GM21360 (cell line): ENCODE results near the gene NUP155.
"Not testable (repeated sequence)": the region's sequence is repeated elsewhere in the genome, so short reads cannot be mapped to it uniquely, and the experiment has no call there.

ENCODE experiments used
- ATAC-seq: cut with Tn5 transposase; IDR thresholded peaks from one replicate; pipeline ENCODE4 v1.9.1; 2021; ENCODE audit warnings: mild to moderate bottlenecking, moderate library complexity; ENCODE audit not compliant: unreplicated experiment

Gene NUP155

GRCh38 chr5:37370864-37371726 is at the start of gene NUP155:
Gene NUP155, minus strand, starts transcription at chr5:37371106. Its CDS starts 129 bp downstream, at chr5:37370977.
- ATAC-seq: peak; percentile 90

GRCh38 chr5:37417347-37417746 is 46.4 kb upstream of the NUP155 start:
- ATAC-seq: no peak

- not testable (repeated sequence) for ATAC-seq
Observed at GRCh38 chr5:37415456-37415855, 44.5 kb upstream of the NUP155 start.

- no peak for ATAC-seq
Observed at GRCh38 chr5:37412515-37412914, 41.6 kb upstream of the NUP155 start.

- no peak for ATAC-seq
Observed at GRCh38 chr5:37400501-37400900, 29.6 kb upstream of the NUP155 start.

GRCh38 chr5:37396352-37396751 is 25.4 kb upstream of the NUP155 start:
- ATAC-seq: no peak

GRCh38 chr5:37391591-37391990 is 20.7 kb upstream of the NUP155 start:
- no peak for ATAC-seq

- ATAC-seq: peak; percentile 98
Observed at GRCh38 chr5:37379100-37379628, 8.3 kb upstream of the NUP155 start, which contains the start of gene WDR70. Gene WDR70, plus strand, starts transcription at chr5:37379318. Its CDS starts 50 bp downstream, at chr5:37379368.

GRCh38 chr5:37378066-37378465 is 7.2 kb upstream of the NUP155 start:
- not testable (repeated sequence) for ATAC-seq

- ATAC-seq: no peak
Observed at GRCh38 chr5:37375091-37375490, 4.2 kb upstream of the NUP155 start.

GRCh38 chr5:37370550-37370863 is 399 bp downstream of the NUP155 start:
- peak; percentile 24 for ATAC-seq

GRCh38 chr5:37355161-37355560 is 15.7 kb downstream of the NUP155 start:
- no peak for ATAC-seq

- ATAC-seq: not testable (repeated sequence)
Observed at GRCh38 chr5:37342741-37343140, 28.2 kb downstream of the NUP155 start.

GRCh38 chr5:37334754-37335153 is 36.2 kb downstream of the NUP155 start:
- not testable (repeated sequence) for ATAC-seq

GRCh38 chr5:37326536-37326935 is 44.4 kb downstream of the NUP155 start:
- no peak for ATAC-seq

- no peak for ATAC-seq
Observed at GRCh38 chr5:37323607-37324006, 47.3 kb downstream of the NUP155 start.

GRCh38 chr5:37319037-37319782 is 51.7 kb downstream of the NUP155 start:
- no peak for ATAC-seq

- ATAC-seq: no peak
Observed at GRCh38 chr5:37316027-37316426, 54.9 kb downstream of the NUP155 start.

GRCh38 chr5:37310360-37310759 is 60.5 kb downstream of the NUP155 start:
- ATAC-seq: no peak

- ATAC-seq: no peak
Observed at GRCh38 chr5:37308793-37309192, 62.1 kb downstream of the NUP155 start.

- no peak for ATAC-seq
Observed at GRCh38 chr5:37304888-37305287, 66.0 kb downstream of the NUP155 start.

- not testable (repeated sequence) for ATAC-seq
Observed at GRCh38 chr5:37296313-37296712, 74.6 kb downstream of the NUP155 start.
